Bronchial epithelial cell (primary cell): ENCODE results near the gene UNCX. TPM values are rescaled to one million over a fixed set of nuclear protein-coding genes. Genes with fewer than 3 reads are reported as not detected.
"Not testable (repeated sequence)": the region's sequence is repeated elsewhere in the genome, so short reads cannot be mapped to it uniquely, and the experiment has no call there.

Experiments used
- DNase-seq: peaks from one replicate; pipeline ENCODE4 v3.0.0-alpha.2; 2010; ENCODE audit warnings: low read depth
- FAIRE-seq: peaks from 2 replicates; lab custom pipeline; 2011; peaks lifted over from hg19 to GRCh38; lab: Jason Lieb, UNC
- H3K27me3 ChIP-seq: 2 replicates; pipeline ENCODE4 v1.5.1; 2011; ENCODE audit warnings: low read length; ENCODE audit not compliant: control insufficient read depth, insufficient read depth
- H3K36me3 ChIP-seq: 2 replicates; pipeline ENCODE4 v1.5.1; 2011; ENCODE audit warnings: low read length; ENCODE audit not compliant: control insufficient read depth, insufficient read depth
- H3K4me3 ChIP-seq: 2 replicates; pipeline ENCODE4 v1.5.1; 2011; ENCODE audit warnings: mild to moderate bottlenecking, low read depth, low read length, control low read depth
- total RNA-seq: library from RNA; depleted of rRNA; stranded (reverse); fragments of >200 nt; gene quantifications from 2 replicates; pipeline ENCODE4 v1.2.1, GENCODE V29; 2014
- TF ChIP-seq, protein P1 (sequence below): IDR thresholded peaks from 2 replicates; pipeline ENCODE4 v1.5.1; 2011; ENCODE audit warnings: mild to moderate bottlenecking, moderate library complexity, low read length, control low read depth, inconsistent platforms; ENCODE audit not compliant: insufficient read depth, severe bottlenecking

The UNCX gene
- total RNA-seq, 1 donor from 2014 or later = not detected

DNA sequence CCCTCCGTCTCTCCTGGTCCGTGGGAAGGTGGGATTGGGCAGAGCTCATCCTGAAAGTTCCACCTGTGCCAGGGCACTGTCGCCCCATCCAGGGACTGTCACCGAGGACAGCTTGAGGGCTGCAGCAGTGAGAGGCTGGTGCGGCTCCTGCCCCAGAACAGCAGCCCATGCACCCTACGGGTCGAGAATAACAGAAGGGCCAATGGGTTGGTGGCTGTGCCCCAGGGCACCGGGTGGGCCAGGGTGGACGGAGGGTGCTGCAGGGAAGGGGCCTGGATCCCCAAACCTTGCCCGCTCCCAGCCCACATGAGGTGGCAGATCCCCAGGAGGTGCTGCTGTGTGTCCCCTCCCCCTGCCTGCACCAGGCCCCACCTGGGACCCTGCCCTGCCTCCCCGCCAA is 23.9 kb downstream of the UNCX start:
- Histone ChIP-seq H3K4me3 (no peak overlapping the region), H3K36me3 (no peaks in the 10 kb centered on the region), H3K27me3 (peaks cover 7% of the 10 kb centered on the region)
- no peak for FAIRE-seq
- TF ChIP-seq, protein P1, sequence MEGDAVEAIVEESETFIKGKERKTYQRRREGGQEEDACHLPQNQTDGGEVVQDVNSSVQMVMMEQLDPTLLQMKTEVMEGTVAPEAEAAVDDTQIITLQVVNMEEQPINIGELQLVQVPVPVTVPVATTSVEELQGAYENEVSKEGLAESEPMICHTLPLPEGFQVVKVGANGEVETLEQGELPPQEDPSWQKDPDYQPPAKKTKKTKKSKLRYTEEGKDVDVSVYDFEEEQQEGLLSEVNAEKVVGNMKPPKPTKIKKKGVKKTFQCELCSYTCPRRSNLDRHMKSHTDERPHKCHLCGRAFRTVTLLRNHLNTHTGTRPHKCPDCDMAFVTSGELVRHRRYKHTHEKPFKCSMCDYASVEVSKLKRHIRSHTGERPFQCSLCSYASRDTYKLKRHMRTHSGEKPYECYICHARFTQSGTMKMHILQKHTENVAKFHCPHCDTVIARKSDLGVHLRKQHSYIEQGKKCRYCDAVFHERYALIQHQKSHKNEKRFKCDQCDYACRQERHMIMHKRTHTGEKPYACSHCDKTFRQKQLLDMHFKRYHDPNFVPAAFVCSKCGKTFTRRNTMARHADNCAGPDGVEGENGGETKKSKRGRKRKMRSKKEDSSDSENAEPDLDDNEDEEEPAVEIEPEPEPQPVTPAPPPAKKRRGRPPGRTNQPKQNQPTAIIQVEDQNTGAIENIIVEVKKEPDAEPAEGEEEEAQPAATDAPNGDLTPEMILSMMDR = no peak
- no peak for DNase-seq

DNA sequence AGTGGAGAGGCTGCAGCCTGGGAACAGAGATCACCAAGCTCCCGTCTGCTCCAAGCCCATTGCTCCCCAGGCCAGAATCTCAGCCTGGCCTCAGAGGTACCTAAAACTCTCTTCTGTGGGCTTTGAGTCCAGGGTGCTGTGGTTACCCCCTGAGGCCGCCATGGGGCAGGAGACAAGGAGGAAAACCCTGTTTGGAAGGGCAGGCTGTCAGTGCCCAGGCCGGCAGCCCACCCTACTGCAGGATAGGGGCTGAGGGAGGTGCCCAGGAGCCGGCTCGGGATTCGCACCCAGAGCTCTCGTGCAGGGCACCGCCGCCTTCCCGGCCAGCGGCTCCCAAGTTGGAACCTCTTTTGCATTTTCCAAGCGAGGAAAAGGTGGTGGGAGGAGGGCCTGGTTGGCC is 24.5 kb downstream of the UNCX start:
- no peak for FAIRE-seq
- TF ChIP-seq, protein P1 = no peak

GRCh38 chr7:1257863-1258262 is 25.2 kb downstream of the UNCX start:
- TF ChIP-seq, protein P1 = no peak
- Histone ChIP-seq H3K27me3 (peaks cover 6% of the 10 kb centered on the region), H3K4me3 (no peak overlapping the region), H3K36me3 (no peaks in the 10 kb centered on the region)
- FAIRE-seq (no peak), DNase-seq (no peak)

More for the DNA sequence above, 24.5 kb downstream of the UNCX start:
- H3K36me3 ChIP-seq = no peaks in the 10 kb centered on the region
- DNase-seq = no peak
- peaks cover 6% of the 10 kb centered on the region for H3K27me3 ChIP-seq
- no peak overlapping the region for H3K4me3 ChIP-seq

DNA sequence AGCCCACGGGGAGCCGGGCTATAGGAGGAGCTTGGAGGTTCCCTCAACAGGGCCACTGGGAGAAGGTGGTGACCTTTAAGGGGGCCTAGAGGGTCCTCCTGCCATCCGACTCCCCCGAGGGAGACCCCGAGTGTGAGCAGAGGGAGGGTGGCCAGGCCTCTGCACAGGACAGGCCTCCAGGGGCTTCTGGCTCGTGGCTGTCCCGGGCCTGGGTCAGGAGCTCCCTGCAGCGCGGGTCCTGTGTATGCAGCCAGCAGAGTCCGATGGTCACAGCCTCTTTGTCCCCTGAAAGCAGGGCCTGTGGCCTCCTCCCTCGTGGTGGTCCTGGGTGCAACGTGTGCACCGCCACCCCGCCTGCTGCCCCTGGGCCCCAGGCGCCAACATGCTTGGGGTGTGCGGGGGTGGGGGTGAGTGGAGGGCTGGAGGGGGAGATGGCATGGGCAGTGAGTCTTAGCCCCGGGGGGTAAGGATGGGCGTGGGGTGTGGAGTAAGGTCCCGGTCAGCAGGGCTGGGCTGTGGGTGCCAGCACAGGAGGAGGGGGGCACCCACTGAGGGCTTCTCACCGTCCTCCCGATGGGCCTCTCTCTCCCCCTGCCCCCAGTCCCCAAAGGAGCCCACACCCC is 27.1 kb downstream of the UNCX start:
- DNase-seq (no peak), FAIRE-seq (no peak)
- Histone ChIP-seq H3K36me3 (no peaks in the 10 kb centered on the region), H3K4me3 (no peak overlapping the region), H3K27me3 (peaks cover 6% of the 10 kb centered on the region)
- TF ChIP-seq, protein P1 = no peak

- Histone ChIP-seq H3K36me3 (no peaks in the 10 kb centered on the region), H3K27me3 (peaks cover 3% of the 10 kb centered on the region), H3K4me3 (no peak overlapping the region)
- DNase-seq (no peak), FAIRE-seq (no peak)
- TF ChIP-seq, protein P1 = no peak
Observed at GRCh38 chr7:1260244-1260635, 27.6 kb downstream of the UNCX start.

DNA sequence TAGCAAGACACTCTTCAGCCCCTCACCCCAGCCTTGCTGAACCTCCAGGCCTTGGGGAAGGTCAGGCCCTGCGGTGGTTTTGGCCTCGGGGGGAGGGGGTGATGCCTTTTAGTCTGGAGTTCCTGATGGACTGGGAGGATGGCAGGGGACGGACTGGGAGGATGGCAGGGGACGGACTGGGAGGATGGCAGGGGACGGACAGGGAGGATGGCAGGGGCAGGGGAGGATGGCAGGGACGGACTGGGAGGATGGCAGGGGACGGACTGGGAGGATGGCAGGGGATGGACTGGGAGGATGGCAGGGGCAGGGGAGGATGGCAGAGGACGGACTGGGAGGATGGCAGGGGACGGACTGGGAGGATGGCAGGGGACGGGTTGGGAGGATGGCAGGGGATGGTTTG is 28.4 kb downstream of the UNCX start:
- not testable (repeated sequence) for H3K36me3 ChIP-seq, DNase-seq, H3K4me3 ChIP-seq, H3K27me3 ChIP-seq, FAIRE-seq
